Activated T-helper 1 cell treated with anti-CD3 and anti-CD28 coated beads, Interleukin-2, amount 50 U/mL, for 16 hours (primary cell): ENCODE data around the gene SFXN5.
"Not testable (repeated sequence)": the region's sequence is repeated elsewhere in the genome, so short reads cannot be mapped to it uniquely, and the experiment has no call there.

ENCODE experiments used
- DNase-seq, 2 donors: peaks; one replicate each; pipeline ENCODE4 v3.0.0-alpha.2; 2020; ENCODE audit warnings: low read depth in 1 of 2, low spot score in 1 of 2

SFXN5 gene

GRCh38 chr2:72908741-72909140 is 162.8 kb downstream of the SFXN5 start:
- no peak for DNase-seq

GRCh38 chr2:72907369-72907768 is 164.1 kb downstream of the SFXN5 start:
- DNase-seq: not testable (repeated sequence)

GRCh38 chr2:72901426-72901825 is 170.1 kb downstream of the SFXN5 start:
- no peak for DNase-seq

GRCh38 chr2:72900191-72900825 is 171.2 kb downstream of the SFXN5 start:
- no peak for DNase-seq

- no peak for DNase-seq
These were observed 173.0 kb downstream of the SFXN5 start for GRCh38 chr2:72898585-72898906.

GRCh38 chr2:72897785-72898584 is 173.5 kb downstream of the SFXN5 start:
- no peak for DNase-seq

- DNase-seq: no peak
These were observed 175.1 kb downstream of the SFXN5 start for GRCh38 chr2:72896446-72896845.

GRCh38 chr2:72895759-72896281 is 175.7 kb downstream of the SFXN5 start:
- DNase-seq: no peak

GRCh38 chr2:72895154-72895553 is 176.4 kb downstream of the SFXN5 start:
- DNase-seq: no peak

- no peak for DNase-seq
These were observed 177.0 kb downstream of the SFXN5 start for GRCh38 chr2:72894514-72894913.

- DNase-seq: no peak
These were observed 177.8 kb downstream of the SFXN5 start for GRCh38 chr2:72893594-72894319.

GRCh38 chr2:72892506-72893173 is 178.9 kb downstream of the SFXN5 start:
- DNase-seq: peak in 1 of 2 donors; percentile 30
